GM15510 (cell line): ENCODE measurements around the gene BLTP3B.

Experiments
- POLR2A ChIP-seq: IDR thresholded peaks from 3 replicates; pipeline ENCODE4 v1.6.1; 2011; ENCODE audit warnings: borderline replicate concordance; ENCODE audit not compliant: insufficient read length; ENCODE audit errors: extremely low read depth

Gene BLTP3B

DNA sequence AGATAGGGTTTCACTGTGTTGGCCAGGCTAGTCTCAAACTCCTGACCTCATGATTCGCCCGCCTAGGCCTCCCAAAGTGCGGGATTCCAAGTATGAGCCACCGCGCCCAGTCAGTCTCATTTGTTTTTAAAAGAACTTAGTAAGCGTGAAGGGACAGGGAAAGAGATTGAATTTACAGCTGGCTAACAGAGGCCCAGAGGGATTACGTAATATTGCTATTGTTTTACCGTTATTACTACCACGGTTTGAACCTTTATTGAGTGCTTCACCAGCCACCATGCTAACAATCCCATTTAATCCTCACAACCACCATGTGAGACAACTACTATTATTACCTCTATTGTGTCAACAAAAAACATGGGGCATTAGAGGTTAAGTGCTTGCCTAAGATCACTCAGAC lies 26.7 kb upstream of the BLTP3B start:
- TF ChIP-seq POLR2A: no peak

DNA sequence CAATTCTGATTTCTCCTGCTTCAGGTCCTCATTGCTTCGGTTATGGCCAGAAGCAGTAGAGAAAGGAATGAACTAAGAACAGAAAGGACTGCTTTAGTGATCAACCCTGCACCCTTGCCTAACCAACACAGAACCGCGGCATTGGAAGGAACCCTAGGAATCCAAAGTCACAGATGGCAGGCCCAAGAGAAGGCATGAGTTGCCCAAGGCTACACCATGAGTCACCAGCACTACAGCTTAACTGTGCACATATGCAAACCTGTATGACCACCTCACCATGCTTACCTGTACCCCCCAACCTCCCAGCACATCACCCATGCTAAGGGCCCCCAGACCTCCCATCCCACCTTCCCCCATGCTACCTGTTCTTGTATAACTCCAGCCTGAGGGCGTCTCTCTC lies 25.9 kb upstream of the BLTP3B start:
- no peak for TF ChIP-seq POLR2A

DNA sequence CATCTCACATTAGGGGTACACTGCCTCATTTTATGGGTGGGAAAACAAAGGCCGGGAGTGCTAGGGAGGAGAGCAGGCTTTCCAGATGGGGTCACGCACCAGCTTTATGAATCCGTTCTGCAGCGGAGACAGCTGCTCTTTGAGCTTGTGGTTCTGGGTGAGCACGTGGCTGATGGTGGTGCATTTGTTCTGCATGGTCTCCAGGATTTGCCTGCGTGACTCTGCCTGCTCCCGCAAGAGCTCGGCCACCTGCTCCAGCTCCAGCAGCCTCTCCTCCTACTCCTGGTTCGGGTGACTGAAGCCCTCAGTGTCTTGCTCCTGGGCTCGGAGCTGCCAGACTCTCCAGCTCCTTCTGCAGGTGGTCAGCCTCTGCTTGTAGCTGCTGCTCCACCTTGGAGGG lies 23.6 kb upstream of the BLTP3B start:
- no peak for TF ChIP-seq POLR2A

DNA sequence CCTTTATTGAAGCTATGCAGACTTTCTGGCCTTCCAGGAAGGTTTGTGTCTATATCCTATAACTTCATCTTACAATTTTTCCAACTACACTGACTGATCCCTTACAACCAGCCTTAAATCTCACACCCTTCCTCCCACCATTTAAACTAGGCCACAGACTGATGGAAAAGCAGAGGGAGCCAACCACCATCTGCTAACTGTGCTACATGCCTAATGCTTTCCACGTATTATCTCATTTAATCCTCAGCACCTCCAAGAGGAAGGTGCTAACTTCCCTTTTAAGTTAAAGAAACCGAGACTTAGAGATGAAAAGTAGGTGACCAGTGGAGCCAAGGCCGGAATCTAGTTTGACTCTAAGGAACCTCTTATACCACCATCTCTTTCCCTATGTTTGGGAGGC lies 22.7 kb upstream of the BLTP3B start:
- TF ChIP-seq POLR2A: no peak

DNA sequence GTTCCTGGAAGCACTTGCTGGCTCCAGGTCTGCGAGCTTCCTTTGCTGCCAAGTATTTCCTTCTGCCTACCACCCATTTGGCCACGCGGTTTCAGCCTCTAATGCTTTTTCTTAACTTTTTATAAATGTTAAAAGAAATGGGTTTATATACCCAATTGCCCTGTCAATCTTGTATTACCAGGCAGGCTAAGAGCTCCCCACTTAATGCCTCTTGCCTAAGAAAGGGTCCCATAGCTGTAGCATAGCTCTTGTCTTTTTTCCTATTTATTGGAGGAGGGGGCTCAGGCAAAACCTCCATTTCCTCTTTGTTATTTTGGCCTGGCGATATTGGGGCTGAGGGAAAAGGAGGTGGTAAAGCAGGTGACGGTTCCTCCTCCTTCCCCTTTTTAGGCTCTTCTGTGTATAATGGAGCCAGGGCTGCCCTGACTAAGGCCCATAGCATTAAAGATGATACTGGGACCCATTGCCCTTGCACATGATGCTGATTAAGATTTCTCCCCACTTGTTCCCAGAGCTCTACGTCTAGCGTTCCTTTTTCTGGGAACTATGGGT lies 21.6 kb upstream of the BLTP3B start:
- TF ChIP-seq POLR2A: no peak

DNA sequence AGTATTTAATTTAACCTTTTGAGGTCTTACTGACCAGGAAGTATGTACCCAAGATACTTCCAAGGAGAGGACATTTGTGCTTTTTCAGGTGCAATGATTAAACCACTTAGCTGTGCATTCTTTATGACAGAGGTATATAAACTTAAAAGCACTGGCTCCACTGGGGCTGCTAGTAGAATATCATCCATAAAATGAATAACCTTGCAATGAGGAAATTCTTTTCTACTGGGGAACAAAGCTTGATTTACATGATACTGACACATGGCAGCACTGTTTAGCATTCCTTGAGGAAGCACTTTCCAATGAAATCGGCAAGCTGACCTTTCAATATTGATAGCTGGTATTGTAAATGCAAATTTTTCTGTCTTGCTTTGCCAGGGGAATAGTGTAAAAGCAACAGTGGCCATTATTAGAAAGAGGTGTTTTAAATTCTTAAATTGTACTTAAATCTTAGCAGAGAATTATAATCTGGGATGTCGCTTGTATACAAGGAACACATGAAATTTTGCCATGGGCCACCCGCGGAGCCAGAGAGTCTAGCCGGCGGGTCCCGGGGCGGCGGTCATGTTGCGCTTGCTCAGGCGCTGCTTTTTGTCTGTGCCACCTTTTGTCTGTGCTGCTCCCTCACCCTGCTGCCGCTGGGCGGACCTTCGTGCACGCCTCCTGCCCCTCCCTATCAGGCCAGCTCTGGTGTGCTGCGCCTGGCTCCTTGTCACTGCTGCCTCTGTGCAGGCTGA lies 20.9 kb upstream of the BLTP3B start:
- TF ChIP-seq POLR2A: no peak

DNA sequence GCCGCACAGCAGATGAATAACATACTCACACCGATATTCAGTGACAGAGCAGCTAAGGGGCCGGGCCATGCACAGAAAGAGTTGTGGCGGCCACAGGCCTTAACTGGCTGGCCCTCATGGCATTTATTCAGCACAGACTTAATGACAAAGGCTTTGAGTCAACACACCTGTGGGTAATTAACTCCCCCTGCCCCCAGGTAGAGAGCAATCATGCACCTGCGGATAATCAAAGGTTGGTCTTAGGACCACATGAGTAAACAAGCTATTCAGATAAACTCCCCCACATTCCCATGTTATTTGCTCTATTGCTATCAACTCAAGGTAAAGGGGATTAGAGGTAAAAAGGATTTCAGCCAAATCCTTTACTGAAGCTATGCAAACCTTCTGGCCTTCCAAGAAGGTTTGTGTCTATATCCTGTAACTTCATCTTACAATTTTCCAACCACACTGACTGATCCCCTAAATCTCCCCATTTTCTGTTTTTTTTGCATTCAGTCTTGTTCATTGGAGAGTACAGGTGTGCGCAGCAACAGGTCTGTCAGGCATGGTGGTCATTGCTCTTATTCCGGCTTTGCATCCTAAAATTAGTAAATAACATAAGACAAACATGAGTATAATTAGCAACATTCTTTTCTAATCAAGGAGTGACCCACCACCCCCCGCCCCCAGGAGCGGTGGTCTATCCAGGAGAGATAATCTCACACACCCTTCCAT lies 16.9 kb upstream of the BLTP3B start:
- TF ChIP-seq POLR2A: no peak

DNA sequence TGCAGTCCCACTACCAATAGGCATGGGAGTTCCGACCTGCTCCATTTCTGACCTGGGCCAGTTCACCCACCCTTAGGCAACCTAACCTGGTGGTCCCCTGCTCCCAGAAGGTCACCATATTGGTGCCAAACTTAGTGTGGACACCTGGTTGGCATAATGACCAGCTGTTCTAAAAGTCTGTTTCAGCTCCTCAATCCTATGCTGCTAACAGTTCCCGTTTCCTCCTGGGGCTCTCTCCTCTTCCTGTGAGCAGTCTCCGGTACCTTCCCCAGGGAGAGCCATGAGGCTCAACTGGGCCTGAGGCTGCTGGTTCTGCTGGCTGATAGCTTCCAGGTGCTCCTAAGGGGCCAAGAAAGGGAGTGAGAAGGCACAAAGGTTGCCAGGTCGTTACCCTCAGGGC lies 15.9 kb upstream of the BLTP3B start:
- no peak for TF ChIP-seq POLR2A

DNA sequence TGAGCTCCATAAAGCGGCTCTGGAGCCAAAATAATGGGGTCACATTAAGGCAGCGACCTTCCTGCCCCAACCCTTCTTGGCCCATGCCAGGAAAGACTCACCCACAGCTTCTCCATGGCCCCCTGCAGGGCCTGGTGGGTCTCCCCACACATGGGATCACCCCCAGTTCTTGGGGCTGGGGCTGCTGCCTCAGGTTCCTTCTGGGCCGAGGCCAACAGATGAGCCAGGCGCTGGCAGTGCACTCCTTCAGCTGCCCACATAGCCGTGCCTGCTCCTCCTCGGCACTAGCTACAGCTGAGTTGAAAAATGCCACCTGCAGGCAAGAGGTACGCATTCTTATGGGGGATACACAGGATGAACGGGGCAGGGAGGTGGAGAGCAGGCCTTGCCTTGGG lies 14.8 kb upstream of the BLTP3B start:
- TF ChIP-seq POLR2A: no peak

DNA sequence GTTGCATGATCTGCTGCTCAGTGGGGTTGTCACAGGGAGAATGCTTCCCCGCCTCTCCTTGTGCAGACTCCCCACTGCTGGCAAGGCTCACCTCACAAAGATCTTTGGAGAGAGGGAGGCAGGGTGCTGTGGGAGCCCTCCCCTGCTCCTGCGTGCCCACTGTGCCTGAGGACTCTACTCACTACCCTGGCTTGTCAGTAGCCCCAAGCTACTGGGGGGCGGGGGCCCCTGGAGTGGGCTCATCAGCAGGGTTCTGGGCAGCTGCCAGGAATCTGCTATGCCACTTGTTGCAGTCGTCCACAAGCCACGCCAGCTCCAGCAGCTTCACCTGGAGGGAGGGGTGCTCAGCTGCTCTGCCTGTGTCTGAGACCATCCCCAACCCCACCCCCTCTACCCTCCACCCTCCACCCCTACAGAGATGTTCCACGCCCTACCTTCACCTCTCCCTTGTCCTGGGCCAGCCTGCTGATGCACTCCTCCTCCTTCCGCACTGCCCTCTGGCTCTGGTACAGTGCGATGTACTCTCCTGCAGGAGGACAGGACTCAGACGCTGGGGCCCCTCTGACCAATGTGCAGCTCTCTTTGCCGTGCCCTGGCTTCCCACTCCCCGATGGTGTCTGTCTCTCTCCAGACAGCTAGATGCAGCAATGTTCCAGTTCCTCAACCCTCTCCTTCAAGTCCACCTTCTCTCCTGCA lies 14.2 kb upstream of the BLTP3B start:
- no peak for TF ChIP-seq POLR2A

DNA sequence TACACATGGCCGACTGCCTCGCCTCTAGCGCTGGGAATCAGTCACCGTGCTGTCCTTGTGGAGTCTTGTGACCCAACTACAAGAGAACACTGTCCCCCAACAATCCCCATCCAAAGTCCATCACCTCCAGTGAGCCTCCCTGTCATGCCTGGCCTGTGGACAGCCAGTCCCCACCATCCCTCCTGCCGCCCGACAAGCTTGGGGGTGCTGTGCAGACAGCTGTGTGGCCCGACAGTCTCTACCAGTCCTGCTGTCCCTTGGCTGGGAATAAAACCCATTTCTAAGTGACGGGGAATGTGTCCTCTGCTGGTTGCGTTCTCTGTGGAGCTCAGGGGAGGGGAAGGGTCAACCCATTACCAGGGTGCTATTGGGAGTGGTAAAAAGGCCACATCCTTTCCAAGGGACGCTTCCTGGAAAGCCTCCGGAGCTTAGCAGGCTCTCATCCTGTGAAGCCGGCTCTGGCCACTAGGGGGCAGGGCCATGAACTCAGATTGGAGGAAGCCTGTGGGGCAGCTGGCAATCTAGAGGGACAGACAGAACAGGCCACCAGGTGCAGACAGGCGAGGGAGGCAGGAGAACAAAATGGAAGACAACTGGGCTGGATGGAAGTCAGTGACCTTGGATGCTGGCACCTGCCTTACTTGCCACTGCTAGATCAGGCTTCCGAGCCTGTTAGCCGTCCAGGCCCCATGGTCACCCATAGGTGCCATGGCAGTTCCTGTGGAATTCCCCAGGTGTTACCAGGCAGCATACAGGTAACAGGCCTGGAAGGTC lies 12.0 kb upstream of the BLTP3B start:
- TF ChIP-seq POLR2A: no peak

DNA sequence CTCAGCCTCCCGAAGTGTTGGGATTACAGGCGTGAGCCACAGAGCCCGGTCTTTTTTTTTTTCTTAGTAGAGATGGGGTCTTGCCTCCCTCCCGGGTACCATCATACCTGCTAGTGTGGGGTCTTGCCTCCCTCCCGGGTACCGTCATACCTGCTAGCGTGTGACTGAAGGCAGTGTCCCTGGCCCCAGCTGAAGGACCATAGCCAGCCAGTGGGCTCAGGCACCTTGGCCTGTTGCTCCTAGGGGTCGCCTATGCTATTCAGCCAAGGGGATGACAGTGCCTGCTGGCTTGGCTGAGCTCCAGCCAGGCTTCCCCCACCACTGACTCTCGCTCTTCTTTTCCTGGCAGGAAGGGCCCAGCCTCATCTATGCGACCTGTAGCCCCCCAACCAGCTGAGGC lies 10.5 kb upstream of the BLTP3B start:
- TF ChIP-seq POLR2A: no peak

DNA sequence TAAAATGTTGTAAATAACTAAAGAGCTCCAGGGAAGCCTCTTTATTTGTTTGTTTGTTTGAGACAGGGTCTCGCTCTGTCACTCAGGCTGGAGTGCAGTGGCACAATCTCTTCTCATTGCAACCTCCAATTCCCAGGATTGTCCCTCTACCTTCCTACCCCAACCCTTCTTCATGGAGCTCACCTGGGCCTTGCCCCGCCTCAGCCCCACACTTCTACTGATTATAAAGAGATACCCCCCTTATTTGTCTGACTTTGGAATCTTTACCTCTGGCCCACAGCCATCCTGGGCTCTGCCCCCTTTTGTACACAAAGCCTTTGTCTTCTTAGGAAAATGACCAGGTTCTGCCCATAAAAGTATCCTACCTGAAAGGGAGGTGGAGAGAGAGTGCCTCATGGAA lies 9.1 kb upstream of the BLTP3B start:
- TF ChIP-seq POLR2A: no peak

DNA sequence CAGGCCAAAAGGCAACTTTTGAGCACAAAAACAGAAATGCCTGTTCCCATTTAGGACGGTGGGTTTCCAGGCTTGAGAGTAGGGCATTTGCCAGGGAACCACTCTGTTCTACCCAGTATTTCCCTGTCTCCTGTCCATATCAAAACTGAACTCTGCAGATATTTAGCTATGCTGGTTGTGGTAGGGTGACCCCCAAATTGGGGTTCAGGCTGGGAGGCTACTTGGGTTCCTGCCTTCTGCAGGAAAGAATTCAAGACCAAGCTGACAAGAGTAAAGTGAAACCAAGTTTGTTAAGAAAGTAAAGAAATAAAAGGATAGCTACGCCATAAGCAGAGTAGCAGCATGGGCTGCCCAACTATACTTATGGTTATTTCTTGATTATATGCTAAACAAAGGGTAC lies 3.6 kb upstream of the BLTP3B start:
- no peak for TF ChIP-seq POLR2A

DNA sequence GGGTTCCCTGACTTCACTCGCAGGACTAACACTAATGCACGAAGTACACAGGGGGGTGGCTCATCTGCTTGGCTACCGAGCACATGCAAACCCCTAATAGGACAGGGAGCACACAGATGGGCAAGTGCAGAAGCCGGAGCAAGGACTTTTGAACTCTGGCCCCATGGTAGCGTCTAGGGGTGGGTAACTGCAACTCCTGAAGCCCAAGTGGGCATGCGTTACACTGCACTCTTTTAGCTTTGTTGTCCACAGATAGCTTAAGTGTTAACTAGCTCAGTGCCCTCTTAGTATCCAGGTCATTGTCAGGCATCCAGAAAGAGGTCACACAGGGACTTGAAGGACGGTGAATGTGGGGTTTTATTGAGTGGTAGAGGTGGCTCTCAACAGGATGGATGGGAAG lies 3.0 kb upstream of the BLTP3B start:
- TF ChIP-seq POLR2A: no peak
